ENCODE measurements around the gene ANK2. TPM values are rescaled to one million over a fixed set of nuclear protein-coding genes. Genes with fewer than 3 reads are reported as not detected.

ANK2 gene
- 1 to 10 TPM; 1.8 to 2.4 TPM for total RNA-seq

DNA sequence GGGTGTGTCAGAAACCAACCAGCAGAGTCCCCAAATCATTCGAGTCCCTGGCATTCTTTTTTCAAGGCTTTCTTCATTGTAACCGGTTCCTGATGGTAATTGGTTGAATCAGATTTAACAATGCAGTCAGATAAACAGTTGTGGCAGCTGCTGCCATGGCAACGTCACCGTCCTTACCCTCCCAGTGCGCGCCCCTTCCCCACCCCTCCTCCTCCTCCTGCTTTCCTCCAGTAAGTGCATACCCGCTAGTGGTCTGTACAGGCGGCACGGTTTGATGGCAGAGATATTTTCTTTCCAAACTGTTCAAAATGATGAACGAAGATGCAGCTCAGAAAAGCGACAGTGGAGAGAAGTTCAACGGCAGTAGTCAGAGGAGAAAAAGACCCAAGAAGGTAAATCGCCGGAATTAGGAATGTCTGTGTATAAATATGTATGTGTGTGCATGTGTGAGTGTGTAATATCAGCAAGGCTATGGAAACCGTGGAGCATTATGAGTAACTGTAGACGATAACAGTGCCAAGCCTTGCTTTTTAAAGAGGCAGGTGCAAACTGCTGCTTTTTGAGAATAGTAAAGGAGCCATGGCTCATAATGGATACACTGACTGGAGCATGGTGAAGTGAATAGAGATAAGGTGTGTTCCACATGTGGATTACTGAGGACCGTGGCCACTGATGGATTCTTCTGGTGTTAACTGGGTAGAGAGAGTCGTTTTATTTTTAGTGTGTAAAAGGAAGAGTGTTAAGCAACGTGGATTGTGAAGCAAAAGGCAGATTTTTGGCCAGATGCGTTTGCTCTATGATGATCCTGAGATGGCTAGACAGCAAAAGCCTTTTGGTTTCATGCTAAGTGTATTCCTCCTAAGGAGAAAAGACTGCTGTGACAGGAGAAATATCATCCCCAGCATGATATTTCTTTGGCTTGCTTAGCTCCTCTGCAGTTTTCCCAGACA is at the start of gene ANK2:
TSS of gene ANK2 (plus strand) at position 233 of the 950 bp plus-strand sequence. CDS start at position 309, 76 bp downstream.
- Mint-ChIP-seq H3K36me3 (no peaks in the 10 kb centered on the region), H3K27me3 (peaks cover 6% of the 10 kb centered on the region), H3K27ac (no peak within 1 kb of the TSS), H3K9me3 (ENCODE audit: low read depth) (no peaks in the 10 kb centered on the region), H3K4me3 (no peak within 1 kb of the TSS), H3K4me1 (peaks cover 10% of the 10 kb centered on the region)
- CTCF ChIA-PET: interaction anchor here (0.7 kb wide), 1 partner anchor 27 kb away, joined by 3 read pairs; no protein-coding TSS in a partner anchor
- ATAC-seq (no peak), DNase-seq (no peak)

DNA sequence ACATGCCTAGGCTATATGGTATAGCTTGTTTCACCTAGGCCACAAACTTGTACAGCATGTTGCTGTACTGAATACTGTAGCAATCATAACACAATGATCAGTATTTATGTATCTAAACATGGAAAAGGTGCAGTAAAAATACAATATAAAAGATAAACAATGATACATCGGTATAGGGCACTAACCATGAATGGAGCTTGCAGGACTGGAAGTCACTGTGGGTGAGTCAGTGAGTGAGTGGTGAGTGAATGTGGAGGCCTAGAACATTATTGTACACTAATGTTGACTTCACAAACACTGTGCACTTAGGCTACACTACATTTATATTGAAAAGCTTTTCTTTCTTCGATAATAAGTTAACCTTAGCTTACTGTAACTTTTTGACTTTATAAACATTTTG is 45.6 kb upstream of the ANK2 start:
- Mint-ChIP-seq H3K27ac (no peak overlapping the region), H3K9me3 (ENCODE audit: low read depth) (no peaks in the 10 kb centered on the region), H3K27me3 (no peaks in the 10 kb centered on the region), H3K36me3 (no peaks in the 10 kb centered on the region), H3K4me1 (no peaks in the 10 kb centered on the region), H3K4me3 (no peak overlapping the region)
- no peak for ATAC-seq
- CTCF ChIA-PET: no interaction called here
- DNase-seq: no peak

DNA sequence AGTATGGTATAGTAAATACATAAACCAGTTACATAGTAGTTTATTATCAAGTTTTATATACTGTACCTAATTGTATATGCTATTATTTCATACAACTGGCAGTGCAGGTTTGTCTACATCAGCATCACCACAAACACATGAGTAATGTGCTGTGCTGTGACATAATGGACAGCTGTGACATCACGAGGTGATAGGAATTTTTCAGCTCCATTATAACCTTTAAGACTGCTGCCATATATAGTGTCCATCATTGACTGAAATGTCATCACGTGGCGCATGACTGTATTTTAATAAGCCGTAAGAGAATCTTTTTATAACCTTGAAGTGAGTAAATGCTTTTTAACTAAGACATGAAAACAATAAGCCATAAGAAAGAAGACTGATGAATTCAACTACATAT is 44.8 kb upstream of the ANK2 start:
- Mint-ChIP-seq H3K9me3 (ENCODE audit: low read depth) (no peaks in the 10 kb centered on the region), H3K36me3 (no peaks in the 10 kb centered on the region), H3K27me3 (no peaks in the 10 kb centered on the region), H3K4me1 (no peaks in the 10 kb centered on the region), H3K27ac (no peak overlapping the region), H3K4me3 (no peak overlapping the region)
- no peak for ATAC-seq
- no peak for DNase-seq
- CTCF ChIA-PET: no interaction called here

DNA sequence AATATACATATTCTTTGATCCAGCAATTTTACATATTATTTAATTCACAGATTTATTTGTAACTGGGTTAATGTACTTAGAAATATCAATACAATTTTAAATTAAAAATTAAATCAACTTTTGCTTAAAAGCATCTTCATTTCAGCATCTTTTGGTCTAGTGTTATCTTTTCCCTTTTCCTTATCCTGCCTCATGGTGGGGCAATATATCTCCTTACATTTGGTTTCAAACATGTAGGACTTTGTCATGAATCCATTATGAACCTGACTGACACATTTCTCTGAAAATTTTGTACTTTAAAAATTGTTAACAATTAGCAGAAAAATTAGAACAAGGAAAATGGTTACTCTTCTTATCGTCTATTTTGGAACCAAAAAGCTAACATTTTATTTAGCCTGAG is 42.8 kb upstream of the ANK2 start:
- no peak overlapping the region for H3K27ac Mint-ChIP-seq
- CTCF ChIA-PET: no interaction called here
- ATAC-seq: no peak
- peaks cover 9% of the 10 kb centered on the region for H3K27me3 Mint-ChIP-seq
- H3K4me1 Mint-ChIP-seq: no peaks in the 10 kb centered on the region
- H3K4me3 Mint-ChIP-seq: no peak overlapping the region
- H3K36me3 Mint-ChIP-seq: no peaks in the 10 kb centered on the region
- no peak for DNase-seq
- H3K9me3 Mint-ChIP-seq (ENCODE audit: low read depth): no peaks in the 10 kb centered on the region

DNA sequence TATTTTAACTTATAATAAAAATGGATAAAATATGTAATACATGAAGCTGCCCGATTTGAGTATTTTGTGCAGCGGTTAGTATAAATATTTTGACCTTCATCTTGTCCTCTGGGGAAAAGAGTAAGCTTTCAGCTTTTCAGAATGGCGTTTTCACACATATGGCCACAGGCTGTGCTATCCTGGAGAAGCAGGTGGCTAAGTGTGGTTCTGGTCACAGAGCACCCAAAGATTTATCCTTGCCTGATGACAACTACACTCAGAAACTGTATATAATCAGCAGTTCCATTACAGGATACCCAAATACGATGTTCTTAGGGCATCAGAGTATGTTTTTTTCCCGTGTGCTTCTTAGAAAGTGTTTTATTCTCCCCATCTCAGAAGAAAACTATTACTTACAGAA is 42.3 kb upstream of the ANK2 start:
- no peaks in the 10 kb centered on the region for H3K9me3 Mint-ChIP-seq (ENCODE audit: low read depth)
- H3K36me3 Mint-ChIP-seq: no peaks in the 10 kb centered on the region
- CTCF ChIA-PET: no interaction called here
- DNase-seq (no peak), ATAC-seq (no peak)
- no peak overlapping the region for H3K4me3 Mint-ChIP-seq
- H3K27me3 Mint-ChIP-seq: peaks cover 9% of the 10 kb centered on the region
- no peak overlapping the region for H3K27ac Mint-ChIP-seq
- no peaks in the 10 kb centered on the region for H3K4me1 Mint-ChIP-seq

DNA sequence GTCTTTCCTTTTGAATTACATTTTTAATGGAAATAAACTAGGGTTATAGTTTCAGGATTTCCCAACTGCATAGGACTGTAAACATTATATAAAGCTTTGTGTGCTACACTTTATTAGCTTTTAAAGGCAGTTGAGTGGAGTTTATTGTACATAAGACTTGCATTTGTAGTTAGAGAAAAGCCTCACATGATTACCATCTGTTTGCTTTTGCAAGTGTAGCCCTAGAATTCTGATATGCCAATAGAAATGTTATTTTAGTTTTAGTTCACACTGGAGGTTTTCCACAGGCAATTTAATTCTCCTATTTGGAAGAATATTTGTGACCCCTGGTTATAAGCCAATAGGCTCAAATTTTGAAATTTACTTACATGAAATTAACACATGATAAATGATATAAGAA is 41.3 kb upstream of the ANK2 start:
- DNase-seq (no peak), ATAC-seq (no peak)
- Mint-ChIP-seq H3K27ac (no peak overlapping the region), H3K9me3 (ENCODE audit: low read depth) (no peaks in the 10 kb centered on the region), H3K36me3 (no peaks in the 10 kb centered on the region), H3K4me1 (no peaks in the 10 kb centered on the region), H3K4me3 (no peak overlapping the region), H3K27me3 (peaks cover 9% of the 10 kb centered on the region)
- CTCF ChIA-PET: no interaction called here

DNA sequence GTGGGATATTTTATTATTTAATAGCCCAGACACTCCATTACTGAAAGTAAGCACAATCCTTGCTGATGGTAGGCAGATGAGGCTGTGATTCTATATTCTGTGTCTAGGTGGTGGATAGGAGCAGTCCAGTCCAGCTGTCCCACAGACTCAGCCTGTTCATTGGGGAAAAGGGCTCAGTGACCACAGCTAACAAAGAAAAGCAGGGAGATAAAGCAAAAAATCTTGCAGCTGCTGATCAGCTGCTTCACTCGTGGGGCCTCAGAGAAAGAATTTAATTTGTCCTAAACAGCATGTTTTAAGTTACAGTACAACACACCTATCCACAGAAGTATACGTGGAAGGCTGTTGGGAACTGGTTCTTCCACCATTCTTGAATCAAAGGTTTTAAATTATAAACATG is 40.7 kb upstream of the ANK2 start:
- ATAC-seq: no peak
- Mint-ChIP-seq H3K4me3 (no peak overlapping the region), H3K4me1 (no peaks in the 10 kb centered on the region), H3K27ac (no peak overlapping the region), H3K27me3 (peaks cover 9% of the 10 kb centered on the region), H3K9me3 (ENCODE audit: low read depth) (no peaks in the 10 kb centered on the region), H3K36me3 (no peaks in the 10 kb centered on the region)
- CTCF ChIA-PET: no interaction called here
- no peak for DNase-seq

DNA sequence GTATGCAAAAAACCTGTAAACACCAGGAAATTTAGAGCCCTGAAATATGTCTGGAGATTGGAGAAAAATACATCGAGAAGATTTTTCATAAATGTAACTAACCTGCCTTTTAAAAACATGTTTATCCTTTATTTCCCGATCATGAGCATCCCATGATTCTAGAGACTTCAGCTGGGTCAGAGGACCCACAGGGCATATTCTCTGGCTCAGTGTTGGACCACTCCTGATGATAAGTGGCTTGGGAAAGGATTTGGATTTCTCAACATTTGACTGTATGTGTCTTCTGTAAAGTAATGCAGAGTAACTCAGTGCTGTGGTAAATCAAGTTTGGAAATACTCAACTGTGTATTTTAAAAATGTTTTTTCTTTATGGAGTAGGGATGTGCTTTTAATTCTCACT is 40.0 kb upstream of the ANK2 start:
- H3K4me3 Mint-ChIP-seq: no peak overlapping the region

DNA sequence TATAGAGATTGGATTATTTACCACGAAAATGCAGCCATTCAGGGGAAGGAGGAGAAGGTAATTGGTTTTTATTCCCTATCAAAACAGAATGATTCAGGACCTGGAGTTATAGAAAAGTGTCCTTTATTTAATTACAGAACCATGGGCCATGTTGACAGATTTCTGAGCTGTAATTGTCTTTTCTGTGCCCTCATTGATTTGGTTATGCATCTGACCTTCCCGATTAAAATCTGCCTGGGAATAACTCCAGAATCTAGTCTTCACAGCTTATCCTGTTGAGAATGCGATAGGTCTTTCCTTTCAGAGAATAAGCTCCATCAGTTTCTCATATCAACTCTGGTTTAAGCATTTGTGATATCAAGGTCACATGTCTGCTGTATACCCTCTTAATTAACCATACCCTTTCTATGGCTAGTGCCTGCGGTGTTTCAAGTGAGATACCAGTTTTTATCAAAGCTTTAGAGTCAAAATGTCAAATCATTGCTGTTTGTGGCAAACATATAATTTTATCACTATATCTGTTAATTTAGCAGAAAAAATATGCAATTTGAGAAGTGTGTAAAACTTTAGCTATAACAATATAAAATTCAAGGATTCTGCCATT is 37.2 kb upstream of the ANK2 start:
- H3K4me1 Mint-ChIP-seq: no peaks in the 10 kb centered on the region
- no peaks in the 10 kb centered on the region for H3K9me3 Mint-ChIP-seq (ENCODE audit: low read depth)
- CTCF ChIA-PET: no interaction called here
- no peak overlapping the region for H3K27ac Mint-ChIP-seq
- DNase-seq (no peak), ATAC-seq (no peak)
- peaks cover 9% of the 10 kb centered on the region for H3K27me3 Mint-ChIP-seq
- H3K36me3 Mint-ChIP-seq: no peaks in the 10 kb centered on the region
- no peak overlapping the region for H3K4me3 Mint-ChIP-seq

More for the DNA sequence above, 40.0 kb upstream of the ANK2 start:
- H3K27ac Mint-ChIP-seq: no peak overlapping the region
- ATAC-seq (no peak), DNase-seq (no peak)
- H3K36me3 Mint-ChIP-seq: no peaks in the 10 kb centered on the region
- no peaks in the 10 kb centered on the region for H3K9me3 Mint-ChIP-seq (ENCODE audit: low read depth)
- CTCF ChIA-PET: no interaction called here
- peaks cover 9% of the 10 kb centered on the region for H3K27me3 Mint-ChIP-seq
- no peaks in the 10 kb centered on the region for H3K4me1 Mint-ChIP-seq

DNA sequence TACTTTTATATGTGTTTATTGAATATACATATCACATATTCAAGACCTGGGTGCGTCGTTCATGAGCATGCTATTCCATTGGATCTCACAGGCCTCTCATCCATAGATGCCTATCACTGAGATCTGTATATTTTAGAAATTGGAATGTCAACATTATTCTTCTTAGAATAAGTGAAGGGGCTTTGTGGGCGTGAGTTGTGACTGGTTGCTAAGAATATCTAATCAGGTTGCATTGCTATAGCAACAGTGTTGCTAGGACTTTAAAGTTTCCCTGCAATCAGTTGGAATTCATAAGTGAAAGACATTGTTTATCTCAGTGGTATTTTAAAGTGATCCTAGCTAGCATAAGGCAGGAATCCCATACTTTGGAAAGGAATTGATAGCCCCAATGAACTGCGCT is 36.7 kb upstream of the ANK2 start:
- DNase-seq: no peak
- no peaks in the 10 kb centered on the region for H3K9me3 Mint-ChIP-seq (ENCODE audit: low read depth)
- CTCF ChIA-PET: no interaction called here
- peaks cover 9% of the 10 kb centered on the region for H3K27me3 Mint-ChIP-seq
- no peak for ATAC-seq
- no peak overlapping the region for H3K27ac Mint-ChIP-seq
- no peak overlapping the region for H3K4me3 Mint-ChIP-seq
- no peaks in the 10 kb centered on the region for H3K4me1 Mint-ChIP-seq
- no peaks in the 10 kb centered on the region for H3K36me3 Mint-ChIP-seq

DNA sequence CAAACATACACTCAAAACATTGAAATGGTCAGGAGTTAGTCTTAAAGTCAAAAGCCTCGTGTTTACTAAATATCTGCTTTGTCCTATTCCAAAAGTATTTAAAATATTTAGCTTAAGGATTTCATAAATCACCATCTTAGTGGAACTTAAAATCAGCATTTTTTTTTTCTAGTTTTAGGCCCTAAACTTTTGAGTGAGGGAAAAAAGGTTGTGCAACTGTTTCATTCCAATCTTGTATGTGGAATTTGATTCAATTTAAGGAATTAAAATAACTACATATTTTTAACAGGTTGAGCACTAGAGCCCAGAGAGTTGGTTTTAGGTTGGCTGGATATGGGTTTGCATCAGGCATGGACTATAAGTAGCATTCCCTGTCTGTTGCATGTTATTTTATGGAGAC is 35.7 kb upstream of the ANK2 start:
- no peaks in the 10 kb centered on the region for H3K4me1 Mint-ChIP-seq
- CTCF ChIA-PET: no interaction called here
- no peaks in the 10 kb centered on the region for H3K9me3 Mint-ChIP-seq (ENCODE audit: low read depth)
- no peak overlapping the region for H3K4me3 Mint-ChIP-seq
- H3K36me3 Mint-ChIP-seq: no peaks in the 10 kb centered on the region
- ATAC-seq (no peak), DNase-seq (no peak)
- peaks cover 12% of the 10 kb centered on the region for H3K27me3 Mint-ChIP-seq
- no peak overlapping the region for H3K27ac Mint-ChIP-seq

DNA sequence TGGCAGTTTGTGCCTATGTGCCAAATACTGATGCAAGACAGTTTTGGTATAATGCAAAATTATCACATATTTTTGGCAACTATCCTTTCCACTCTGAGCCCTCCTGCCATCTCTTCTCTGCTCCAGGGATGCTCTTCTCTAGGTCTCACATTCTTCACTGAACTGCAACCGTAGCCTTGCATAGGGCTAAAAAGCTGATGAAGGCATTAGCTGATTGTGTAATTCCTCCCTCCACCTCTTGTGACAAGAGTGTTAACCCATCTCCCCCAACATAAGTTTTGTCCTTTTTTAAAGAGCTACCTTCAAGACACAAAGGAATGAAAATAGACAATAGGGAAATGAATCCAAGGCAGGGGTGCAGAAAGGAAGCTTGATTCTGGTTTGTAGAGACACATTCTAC is 33.1 kb upstream of the ANK2 start:
- DNase-seq (no peak), ATAC-seq (no peak)
- CTCF ChIA-PET: no interaction called here
- Mint-ChIP-seq H3K4me3 (no peak overlapping the region), H3K9me3 (ENCODE audit: low read depth) (no peaks in the 10 kb centered on the region), H3K36me3 (no peaks in the 10 kb centered on the region), H3K27me3 (peaks cover 6% of the 10 kb centered on the region), H3K4me1 (no peaks in the 10 kb centered on the region), H3K27ac (no peak overlapping the region)

DNA sequence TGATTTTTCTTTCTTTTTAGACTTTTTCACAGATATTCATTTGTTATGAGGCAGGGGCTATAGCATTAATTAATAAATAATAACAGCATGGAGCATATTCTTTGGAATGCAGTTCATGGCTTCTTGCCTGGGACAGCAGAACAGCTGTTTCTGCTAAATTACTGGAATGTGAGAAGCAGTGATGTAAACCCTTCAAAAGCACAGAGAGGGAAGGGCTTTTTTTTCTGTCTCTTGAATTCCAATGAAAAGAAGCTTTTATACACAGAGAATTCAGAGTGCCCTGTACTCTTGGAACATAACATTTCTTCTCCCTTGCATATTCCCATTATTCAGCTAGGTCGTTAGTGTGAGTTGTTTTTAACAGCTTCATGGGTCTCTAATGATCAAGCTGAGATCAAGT is 28.5 kb upstream of the ANK2 start:
- no peak overlapping the region for H3K27ac Mint-ChIP-seq
- ATAC-seq (no peak), DNase-seq (no peak)
- peaks cover 4% of the 10 kb centered on the region for H3K27me3 Mint-ChIP-seq
- no peak overlapping the region for H3K4me3 Mint-ChIP-seq
- CTCF ChIA-PET: no interaction called here
- no peaks in the 10 kb centered on the region for H3K4me1 Mint-ChIP-seq
- H3K9me3 Mint-ChIP-seq (ENCODE audit: low read depth): no peaks in the 10 kb centered on the region
- no peaks in the 10 kb centered on the region for H3K36me3 Mint-ChIP-seq

DNA sequence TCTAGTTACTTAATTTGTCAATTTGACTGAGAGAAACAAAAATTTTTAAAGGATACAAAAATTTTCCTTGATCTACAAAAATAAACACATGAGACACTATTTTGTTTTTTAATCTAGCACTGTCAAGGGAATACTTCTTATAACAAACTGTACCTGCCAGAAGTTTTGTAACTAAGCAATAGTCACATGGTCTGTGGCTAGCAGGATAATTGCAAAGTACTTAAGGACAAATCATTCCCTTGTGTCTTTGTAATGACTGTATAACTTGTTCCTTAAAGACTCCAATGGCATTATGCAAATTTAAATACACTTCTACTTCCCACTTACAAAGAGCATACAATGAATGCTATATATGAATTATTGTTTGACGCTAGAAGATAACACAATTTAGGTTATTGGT is 25.1 kb upstream of the ANK2 start:
- CTCF ChIA-PET: no interaction called here
- Mint-ChIP-seq H3K36me3 (no peaks in the 10 kb centered on the region), H3K9me3 (ENCODE audit: low read depth) (no peaks in the 10 kb centered on the region), H3K27me3 (no peaks in the 10 kb centered on the region), H3K27ac (no peak overlapping the region), H3K4me1 (no peaks in the 10 kb centered on the region), H3K4me3 (no peak overlapping the region)
- no peak for DNase-seq
- ATAC-seq: no peak
